HG02870 (cell line): ENCODE measurements around the gene PLEKHM1.

ENCODE experiments used
- ATAC-seq: cut with Tn5 transposase; IDR thresholded peaks from one replicate; pipeline ENCODE4 v1.9.1; 2021; ENCODE audit warnings: mild to moderate bottlenecking, moderate library complexity; ENCODE audit not compliant: unreplicated experiment

The PLEKHM1 gene

DNA sequence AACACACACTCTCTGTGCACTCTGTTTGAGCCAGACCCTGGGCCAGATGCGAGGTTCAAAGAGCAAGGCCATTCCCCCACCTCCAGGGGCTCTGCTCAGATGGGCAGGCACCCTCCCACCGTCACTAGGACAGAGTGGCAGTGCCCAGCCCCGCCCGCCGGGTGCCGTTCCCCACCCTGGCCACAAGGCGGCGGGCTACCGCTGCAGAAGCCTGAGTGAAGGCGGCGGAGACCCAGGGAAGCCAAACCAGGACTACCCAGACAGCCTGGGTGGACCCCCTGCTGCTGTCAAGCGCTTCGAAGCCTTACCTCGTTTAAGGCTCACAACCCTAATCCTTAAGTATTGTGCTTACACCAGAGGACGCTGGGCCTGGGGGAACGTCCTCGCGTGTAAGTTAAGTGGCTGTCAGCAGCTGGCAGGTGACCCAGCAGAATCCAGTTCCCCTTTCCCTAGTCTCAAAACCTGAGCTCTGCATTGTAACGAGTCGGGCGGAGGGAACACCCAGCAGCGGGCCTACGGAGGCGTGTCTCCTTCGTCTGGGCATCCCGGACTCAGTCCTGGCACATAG lies 62.4 kb downstream of the PLEKHM1 start:
- no peak for ATAC-seq

DNA sequence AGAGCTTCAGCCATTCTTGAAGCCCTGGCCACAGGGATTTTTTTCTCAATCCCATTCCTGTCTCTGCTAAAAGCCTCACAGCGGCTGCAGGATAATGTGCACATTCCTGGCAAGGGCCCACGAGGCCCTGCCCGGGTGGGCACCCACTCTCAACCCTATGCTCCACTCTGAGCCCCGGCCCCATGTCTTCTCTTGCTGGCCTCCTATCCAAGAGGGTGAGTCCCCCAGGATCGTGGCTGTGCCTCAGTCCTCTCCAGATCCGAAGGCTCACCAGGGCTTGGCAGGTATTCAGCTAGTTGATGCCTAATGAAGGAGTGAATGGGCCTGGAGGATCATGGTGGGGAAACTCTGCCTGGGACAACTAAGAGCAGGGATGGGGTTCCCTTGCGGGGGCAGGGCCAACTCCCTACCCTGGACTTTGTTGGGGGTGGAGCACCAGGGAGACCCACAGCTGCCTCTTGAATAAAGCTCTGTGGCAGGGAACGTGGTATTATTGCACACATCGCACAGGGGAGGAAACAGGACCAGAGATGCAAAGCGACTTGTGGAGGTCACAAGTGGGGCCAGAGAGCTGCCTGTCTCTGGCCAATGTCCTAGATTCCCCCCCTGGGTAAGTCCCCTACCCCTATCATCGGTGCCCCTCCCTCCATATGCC lies 63.2 kb downstream of the PLEKHM1 start:
- no peak for ATAC-seq

DNA sequence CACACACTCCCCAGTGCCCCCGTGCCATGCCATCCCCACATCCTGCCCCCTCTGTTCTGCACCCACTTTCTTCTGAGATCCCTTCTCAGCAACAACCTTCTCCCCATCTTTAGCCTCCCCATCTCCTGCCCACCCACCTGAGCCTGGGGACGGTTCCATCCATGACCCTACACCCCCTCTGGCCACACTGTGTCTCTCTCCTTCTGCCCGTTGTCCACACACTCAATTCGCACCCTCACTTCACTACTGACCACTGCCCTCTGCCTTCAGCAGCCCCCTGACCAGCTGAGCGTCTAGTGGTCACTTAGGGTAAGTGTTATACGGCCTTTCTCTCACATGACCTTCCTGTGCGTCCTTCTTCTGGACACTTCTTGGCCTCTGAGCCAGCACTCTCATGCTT lies 64.0 kb downstream of the PLEKHM1 start:
- no peak for ATAC-seq

DNA sequence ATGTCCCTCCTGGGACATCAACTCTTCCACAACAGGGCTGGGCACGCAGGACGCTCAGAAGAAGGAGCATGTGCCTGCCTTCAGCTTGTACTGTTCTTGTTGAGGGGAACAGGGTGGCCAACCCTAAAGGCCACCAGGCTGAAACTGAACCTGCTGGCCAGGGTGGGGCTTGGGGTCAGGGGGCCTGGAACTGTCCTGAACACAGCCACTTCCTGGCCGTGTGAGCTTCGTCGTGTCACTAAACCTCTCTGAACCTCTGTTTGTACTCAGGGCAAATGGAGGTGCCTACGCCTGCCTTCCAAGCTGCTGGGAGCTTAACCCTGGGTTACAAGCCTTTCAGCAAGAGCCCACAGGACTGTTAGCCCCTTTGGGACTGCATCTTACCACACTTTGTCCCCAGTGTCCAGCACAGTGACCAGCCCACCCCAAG lies 64.5 kb downstream of the PLEKHM1 start:
- no peak for ATAC-seq

DNA sequence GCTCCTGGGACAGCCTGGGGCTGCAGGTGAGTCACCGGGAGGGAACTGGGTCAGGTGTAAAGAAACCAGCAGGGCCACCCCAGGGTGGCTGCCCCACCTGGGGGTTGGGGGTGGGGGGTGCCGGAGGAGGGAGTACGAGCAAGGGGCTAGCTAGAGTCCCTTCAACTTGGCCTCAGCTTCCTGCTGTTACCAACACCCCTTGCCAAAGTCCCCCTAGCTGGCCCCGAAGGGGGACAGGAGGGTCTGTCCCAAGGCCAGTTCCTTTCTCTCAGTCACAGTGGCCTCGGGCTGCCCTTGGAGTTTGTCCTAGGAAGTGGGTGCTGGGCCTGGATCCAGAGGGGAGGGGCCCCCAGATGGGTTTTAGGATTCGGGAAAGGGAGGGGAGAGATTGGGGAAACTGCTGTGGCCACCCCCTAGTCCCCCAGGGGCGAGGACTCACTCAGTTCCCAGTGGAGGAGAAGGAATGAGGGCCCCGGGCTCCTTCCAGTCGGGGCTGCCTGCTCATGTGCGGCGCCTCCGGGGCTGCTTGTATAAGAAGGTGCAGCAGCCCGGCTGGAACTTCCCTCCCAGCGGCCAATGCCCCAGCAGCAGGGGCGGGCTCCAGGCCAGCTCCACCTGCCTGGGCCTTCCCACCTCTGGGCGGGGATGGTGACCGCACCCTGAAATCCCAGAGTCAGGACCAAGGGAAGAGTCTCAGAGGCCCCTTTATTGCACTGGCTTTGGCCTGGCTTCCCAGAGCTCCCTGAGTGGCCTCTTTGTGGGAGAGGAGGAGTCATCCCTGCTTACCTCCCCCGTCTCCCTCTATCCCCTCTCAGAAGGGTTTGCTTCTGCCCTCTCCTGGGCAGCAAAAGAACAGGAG lies 65.2 kb downstream of the PLEKHM1 start:
- no peak for ATAC-seq

DNA sequence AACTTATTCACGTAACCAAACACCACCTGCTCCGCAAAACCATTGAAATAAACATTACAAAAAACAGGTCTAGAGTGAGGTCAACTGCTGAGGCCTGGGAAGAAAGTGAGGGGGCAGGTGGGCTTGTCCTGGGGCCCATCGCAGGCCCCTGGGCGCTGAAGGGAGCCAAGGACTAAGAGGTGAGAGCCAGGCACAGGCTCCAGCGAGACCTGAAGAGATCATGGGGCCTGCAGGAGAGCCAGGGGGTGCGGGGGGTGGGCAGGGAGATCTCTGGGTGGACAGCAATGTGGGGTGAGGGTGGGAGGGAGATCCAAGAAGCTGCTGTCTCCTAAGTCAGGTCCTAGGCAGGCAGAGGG lies 65.8 kb downstream of the PLEKHM1 start:
- no peak for ATAC-seq

DNA sequence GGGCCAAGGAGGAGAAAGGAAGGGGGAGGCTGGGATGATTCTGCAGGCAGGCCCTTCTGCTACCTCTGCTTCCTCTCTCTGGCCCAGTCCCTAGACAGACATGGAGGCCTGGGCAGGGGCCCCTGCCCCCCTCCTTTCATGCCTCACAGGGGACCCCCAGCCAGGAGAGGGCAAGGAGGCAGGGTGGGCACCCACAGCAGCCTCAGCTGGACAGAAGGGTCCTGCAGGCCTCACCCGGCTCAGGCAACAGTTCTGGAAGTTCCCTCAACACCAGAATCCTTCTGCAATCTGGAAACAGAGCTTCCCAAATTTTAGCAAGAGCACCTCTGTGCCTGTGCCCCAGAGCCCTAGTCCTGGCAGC lies 66.6 kb downstream of the PLEKHM1 start:
- no peak for ATAC-seq

DNA sequence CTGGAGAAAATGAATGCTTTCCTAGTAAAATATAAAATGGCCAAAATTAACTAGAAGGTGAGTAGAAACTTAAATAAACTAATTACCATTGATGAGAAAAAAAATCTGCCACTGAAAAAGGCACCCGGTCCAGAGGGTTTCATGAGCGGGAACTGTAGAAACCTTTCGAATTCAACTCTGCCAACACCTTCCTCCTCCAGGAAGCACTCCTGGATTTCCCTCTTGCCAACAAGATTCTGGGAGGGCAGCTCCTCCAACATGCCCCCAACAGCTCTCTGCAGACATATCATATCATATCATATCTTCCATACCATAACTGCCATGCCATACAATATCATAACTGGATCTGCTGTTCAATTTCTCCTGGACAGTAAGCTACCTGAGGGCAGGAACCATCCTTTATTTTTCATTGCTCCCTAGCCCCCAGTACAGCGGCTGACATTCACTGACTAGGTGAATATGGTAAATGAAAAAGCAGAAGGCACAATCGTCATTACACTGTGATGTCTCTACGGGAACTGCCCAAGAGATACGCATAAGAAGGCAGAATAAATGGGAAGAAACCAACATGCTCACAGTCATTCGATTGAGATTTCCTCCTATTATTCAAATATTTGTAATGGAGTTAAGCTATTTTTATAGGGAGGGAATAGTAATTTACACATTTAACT lies 67.1 kb downstream of the PLEKHM1 start:
- ATAC-seq, result no peak

DNA sequence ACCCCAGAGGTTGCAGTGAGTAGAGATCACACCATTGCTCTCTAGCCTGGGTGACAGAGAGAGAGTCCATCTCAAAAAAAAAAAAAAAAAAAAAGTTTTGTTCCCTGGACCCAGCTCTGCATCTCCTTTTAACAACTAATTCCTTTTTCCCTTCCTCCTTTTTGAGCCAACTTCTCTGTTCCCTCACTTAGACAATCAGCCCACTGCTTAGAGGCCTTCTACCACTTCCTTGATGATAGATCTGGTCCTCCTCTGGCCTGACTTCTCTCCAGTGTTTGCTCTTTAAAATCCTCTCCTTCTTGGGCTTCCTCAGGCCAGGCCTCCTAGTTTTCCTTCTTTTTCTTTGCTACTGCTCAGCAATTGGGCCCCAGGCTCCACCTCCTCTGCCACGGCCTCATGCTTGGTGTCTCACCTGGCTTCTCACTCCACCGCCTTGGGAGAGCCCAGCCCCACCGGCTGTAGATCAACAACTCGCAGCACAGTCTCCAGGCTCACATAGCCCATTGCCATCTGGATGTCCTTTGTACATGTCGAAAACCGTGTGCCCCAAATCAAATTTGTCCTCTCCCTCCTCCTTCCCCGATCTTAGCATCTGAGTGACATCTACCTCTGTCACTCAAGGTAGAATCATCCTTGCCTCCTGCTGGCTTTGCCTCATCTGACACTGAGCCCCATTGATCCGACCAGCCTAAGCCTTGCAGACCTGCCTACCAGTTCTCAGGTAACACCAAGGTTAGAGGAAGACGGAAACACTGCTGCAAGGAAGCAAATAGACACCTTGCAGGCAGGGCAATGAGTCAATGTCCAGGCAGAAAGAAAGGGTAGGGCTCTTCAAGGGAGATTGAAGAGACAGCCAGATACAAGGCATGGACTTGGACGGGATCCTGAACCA lies 75.3 kb downstream of the PLEKHM1 start:
- ATAC-seq, result no peak

DNA sequence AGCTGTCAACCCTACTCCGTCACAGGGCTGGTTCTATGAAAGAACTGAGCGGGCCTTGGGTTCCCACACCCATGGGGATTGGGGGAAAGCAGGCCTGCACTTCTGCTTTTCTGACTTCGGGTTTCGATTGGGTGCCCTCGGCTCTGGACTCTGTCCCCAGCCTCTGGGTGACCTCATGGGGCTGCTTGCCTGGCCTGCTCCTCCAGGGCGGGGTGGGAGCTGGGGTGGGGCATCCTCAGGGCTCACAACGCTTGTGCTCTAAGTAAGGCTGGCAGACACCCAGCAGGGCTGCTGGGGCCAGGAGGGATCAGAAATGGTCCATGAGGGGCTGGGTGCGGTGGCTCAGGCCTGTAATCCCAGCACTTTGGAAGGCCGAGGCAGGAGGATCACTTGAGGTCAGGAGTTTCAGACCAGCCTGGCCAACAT lies 77.0 kb downstream of the PLEKHM1 start:
- no peak for ATAC-seq

DNA sequence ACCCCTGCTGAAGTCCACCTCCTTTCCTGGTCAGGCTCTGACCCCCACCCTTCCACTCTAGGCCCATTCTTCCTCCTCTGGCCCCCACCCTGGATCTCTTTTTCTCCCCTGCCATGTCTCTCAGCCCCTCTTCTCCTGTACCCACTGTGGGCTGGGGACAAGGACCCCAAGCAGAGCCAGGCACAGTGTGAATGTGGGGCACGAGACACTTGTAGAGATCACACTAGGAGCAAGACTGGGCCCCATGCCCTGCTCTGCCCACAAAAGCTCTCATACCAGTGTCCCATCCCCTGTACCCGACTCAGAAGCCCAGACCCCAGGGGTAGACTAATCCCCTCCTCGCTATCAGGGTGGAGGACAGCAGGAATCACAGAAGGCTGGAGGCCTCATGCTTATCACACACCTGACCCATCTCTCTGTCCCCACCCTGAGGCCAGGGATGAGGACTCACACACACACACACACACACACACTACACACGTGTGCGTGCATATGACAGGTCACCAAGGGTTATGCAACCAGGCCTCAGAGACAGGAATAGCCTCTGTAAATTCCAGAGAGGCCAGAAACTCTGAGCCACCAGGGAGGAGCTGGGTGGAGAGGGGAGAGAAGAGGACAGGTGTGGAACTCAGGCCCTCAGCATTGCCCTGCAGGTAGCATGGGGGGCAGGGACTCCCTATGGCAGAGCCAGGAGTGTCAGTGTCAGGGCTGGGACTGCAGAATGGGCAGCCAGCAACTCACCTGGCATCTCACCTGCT lies 79.0 kb downstream of the PLEKHM1 start:
- ATAC-seq, result no peak

DNA sequence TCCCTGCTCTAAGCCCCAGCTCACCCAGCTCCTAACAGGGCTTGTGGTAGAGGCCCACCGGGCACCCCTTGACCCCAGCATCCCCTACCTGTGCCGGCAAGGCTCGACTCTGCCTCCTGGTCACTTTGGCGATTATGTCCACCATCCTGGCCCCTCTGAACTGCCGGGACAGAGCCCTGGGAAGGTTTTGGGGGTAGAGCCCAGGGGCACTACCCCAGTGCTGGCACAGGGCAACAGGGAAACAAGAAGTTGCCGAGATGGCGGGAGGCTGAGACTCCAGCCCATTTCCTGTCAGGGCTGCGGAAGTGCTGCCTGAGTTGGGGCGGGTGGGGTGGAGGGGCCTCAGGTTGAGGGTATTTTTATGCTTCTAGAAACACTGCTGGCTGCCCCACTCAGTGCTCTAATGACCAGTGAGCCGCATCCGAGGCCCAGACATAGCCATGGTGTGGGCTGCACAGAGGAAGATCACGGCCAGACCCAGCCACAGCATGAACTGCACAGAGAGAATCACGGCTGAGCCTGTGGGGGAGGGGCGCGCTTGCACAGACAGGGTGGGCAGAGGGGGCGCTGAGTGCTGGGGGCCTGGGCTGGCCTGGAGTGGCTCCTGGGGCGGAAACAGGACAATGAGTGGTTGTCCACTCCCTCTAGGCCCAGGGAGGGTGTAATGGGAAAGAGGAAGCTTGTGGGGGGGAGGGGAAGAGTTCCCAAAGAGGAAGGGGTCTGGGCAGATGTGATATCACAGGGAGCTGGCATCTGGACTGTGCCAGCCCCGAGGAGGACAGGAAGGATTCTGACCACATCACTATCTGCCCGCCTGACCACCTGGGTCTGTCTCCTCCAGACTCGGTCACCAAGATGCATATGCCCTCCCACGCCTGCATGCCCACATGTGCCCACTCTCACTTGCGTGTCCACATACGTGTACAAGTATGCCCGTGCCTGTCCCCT lies 80.1 kb downstream of the PLEKHM1 start:
- ATAC-seq, result no peak

DNA sequence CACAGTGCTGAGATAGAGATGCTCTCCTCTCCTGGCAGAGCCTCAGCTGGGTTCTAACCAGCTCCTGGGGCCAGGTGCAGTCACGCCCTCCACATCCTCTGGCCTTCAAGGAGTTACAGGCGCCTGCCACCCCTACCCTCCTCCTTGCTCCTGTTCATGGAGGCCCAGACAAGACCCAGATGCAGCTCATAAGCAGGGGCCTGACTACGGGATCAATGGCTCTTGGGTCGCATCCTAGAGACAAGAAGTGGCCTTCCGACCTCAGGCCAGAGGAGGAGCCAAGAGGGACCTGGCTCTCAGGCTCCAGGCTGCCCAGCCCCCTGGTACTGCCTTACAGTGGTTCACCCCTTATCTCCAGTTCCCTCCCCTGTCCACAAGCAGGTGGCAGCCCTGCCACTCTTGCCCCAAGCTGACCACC lies 80.9 kb downstream of the PLEKHM1 start:
- ATAC-seq, result no peak

DNA sequence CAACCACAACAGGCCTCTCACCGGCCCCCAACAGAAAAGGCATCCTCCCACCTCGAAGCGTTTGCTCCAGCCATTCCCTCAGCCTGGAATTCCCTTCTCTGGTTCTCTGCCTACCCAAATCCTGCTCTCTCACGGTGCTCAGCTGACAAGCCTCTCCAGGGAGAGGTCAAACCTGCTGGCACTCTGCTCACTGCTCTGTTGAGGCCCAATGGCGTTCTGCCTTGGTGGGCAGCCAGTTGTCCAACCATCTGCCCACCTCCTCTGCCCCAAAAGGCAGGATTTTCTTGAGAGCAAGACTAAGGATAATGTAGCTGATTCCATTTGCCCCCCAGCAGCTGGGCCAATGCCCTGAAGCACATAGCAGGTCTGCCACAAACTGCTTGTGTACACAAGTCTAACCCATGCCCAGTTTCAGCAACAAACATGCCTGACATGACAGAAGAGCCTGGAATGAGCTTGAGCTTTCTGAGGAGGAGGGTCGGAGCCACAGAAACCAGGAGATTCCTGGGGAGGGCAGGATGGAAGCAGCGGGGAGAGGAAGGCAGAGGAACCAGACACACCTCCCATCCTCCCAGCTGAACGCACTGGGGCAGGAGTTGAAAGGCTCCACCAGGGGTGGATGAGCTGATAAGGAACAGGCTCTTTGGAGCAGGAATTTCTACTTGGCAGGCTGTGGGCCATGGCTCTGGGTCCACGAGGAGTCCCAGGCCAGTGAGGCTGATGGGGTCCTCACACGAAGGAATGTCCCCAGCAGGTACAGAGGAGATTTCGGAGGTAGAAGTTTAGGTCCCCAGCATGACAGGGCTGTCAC lies 81.7 kb downstream of the PLEKHM1 start:
- ATAC-seq, result no peak

DNA sequence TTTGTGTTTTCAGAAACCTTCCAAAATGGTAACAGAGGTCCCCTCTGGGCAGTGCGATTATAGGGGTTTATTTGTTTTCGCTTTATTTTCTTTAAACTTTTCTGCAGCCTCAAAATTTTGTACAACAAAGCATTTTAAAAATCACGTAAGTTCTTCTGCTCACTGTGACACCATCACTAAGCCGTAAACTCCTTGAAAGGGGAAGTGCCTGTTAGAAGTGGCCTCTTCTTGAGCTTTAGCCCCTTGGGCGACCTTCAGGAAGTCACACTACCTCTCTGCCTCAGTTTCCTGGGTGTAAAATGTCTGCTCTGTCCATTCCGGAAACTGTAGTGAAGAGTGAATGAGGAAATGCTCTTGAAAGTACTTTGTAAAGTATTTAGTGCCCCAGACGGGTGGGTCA lies 84.4 kb downstream of the PLEKHM1 start:
- ATAC-seq, result no peak

DNA sequence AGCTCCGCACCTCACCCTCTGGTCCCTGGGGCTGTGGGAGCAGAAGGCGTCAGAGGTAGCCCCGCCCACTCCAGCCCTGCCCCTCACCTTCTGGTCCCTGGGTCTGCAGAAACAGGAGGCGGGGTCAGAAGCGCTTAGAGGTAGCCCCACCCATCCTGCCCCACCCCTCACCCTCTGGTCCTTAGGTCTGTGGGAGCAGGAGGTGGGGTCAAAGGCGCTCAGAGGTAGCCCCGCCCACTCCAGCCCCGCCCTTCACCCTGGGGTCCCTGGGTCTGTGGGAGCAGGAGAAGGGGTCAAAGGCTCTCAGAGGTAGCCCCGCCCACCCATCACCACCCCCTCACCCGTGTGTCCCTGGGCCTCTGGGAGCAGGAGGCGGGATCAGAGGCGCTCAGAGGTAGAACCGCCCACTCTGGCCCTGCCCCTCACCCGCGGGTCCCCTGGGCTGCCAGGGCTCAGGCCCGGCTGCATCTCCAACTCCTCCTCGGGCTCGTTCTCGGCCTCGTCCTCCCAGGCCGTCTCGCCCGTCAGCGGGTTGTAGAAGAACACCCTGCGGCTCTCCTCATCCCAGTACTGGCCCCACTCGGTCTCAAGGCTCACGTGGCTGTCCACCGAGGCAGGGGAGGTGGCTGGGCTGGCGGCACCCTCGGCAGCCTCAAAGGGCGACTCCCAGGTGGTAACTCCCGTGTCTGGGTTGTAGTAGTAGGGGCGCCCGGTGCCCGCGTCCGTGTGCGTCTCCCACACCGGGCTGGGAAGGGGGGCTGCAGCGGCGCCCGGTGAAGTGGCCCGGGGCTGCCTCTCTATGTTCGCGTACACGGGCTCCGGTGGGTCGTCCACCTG lies 85.1 kb downstream of the PLEKHM1 start:
- no peak for ATAC-seq

DNA sequence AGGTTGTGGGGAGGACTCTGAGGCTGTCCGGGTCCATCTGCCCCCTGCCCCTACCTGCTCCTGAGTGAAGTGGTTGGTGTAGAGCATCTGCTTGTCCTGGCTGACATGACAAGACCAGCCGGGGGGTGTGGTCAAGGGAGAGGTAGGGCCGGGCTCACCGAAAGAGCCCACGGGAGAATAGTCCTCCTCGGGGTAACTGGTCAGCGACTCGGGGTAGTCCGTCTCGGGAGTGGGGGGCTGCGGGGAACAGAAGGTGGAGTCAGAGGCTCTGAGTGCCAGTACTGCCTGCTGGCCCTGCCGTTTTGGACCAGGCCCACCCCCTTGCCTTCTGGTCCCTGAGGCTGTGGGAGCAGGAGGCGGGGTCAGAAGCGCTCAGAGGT lies 85.7 kb downstream of the PLEKHM1 start:
- no peak for ATAC-seq
